Fibroblast of villous mesenchyme (primary cell): ENCODE measurements around the gene KCTD3. TPM values are rescaled to one million over a fixed set of nuclear protein-coding genes. Genes with fewer than 3 reads are reported as not detected.
A peak's percentile ranks its signal among the peaks of the same experiment; 100 is the strongest.

Experiments
- DNase-seq: peaks from one replicate; pipeline ENCODE4 v3.0.0-alpha.2; 2010; ENCODE audit warnings: low read depth
- H3K4me3 ChIP-seq: 2 replicates; pipeline ENCODE4 v1.5.1; 2011; ENCODE audit warnings: low read depth, mild to moderate bottlenecking, low read length
- total RNA-seq: library from RNA; depleted of rRNA; stranded (reverse); fragments of >200 nt; gene quantifications from 2 replicates; pipeline ENCODE4 v1.2.3, GENCODE V29; 2012
- TF ChIP-seq, protein P1 (sequence below): IDR thresholded peaks from 2 replicates; pipeline ENCODE4 v1.5.1; 2012; ENCODE audit warnings: low read depth, mild to moderate bottlenecking, low read length; ENCODE audit not compliant: insufficient read depth

KCTD3 gene
- total RNA-seq, 1 donor: 60.9 TPM

DNA sequence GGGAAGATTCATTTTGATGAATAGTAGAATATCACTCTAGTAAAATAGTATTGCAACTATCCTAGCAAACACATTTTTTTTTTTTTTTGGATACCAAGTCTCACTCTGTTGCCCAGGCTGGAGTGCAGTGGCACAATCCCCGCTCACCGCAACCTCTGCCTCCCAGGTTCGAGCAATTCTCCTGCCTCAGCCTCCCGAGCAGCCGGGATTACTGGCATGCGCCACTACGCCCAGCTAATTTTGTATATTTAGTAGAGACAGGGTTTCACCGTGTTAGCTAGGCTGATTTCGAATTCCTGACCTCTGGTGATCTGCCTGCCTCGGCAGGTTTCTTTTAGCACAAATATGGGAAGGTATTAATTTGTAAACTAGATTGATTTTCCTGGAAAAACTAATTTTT, 33.8 kb downstream of the KCTD3 start:
- no peak overlapping the region for H3K4me3 ChIP-seq
- TF ChIP-seq, protein P1, sequence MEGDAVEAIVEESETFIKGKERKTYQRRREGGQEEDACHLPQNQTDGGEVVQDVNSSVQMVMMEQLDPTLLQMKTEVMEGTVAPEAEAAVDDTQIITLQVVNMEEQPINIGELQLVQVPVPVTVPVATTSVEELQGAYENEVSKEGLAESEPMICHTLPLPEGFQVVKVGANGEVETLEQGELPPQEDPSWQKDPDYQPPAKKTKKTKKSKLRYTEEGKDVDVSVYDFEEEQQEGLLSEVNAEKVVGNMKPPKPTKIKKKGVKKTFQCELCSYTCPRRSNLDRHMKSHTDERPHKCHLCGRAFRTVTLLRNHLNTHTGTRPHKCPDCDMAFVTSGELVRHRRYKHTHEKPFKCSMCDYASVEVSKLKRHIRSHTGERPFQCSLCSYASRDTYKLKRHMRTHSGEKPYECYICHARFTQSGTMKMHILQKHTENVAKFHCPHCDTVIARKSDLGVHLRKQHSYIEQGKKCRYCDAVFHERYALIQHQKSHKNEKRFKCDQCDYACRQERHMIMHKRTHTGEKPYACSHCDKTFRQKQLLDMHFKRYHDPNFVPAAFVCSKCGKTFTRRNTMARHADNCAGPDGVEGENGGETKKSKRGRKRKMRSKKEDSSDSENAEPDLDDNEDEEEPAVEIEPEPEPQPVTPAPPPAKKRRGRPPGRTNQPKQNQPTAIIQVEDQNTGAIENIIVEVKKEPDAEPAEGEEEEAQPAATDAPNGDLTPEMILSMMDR: no peak
- no peak for DNase-seq

DNA sequence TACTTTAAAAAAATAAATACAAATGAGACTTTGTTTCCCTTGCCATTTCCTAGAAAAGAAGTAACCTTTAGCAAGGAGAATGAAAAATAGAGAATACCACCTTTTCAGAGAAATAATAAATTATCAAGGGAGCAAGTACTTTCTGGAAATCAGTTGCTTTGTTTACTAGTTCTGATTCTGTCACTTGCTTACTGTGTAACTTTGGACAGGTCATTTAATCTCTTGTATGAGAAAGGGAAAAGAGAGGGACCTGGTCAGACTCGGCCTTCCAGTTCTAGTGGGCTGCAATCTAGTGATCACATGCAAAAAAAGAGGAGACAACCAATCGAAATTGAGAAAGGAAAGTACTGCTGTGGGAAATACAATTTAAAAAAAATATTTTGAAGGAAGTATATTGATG, 34.2 kb downstream of the KCTD3 start:
- TF ChIP-seq, protein P1: no peak
- H3K4me3 ChIP-seq: no peak overlapping the region
- no peak for DNase-seq

DNA sequence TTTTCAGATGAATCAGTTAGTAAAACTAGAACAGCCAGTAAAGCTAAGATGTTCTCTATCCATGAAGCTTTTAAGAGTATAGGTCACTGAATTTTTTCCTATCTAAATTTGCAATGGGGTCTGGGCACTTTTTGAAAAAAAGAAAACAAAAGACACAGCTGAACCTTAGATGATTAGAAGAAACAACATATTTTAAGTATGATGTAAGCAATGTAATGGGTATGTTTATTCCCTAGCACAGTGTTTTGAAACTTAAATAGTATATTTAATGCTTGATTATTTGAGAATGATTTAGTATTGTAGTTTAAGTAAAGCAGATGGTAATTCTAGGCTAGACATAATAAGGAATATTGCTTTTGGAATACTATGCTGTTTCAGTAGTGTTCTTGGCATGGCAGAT, 36.2 kb downstream of the KCTD3 start:
- H3K4me3 ChIP-seq: no peak overlapping the region
- TF ChIP-seq, protein P1: no peak
- peak; percentile 19 for DNase-seq

DNA sequence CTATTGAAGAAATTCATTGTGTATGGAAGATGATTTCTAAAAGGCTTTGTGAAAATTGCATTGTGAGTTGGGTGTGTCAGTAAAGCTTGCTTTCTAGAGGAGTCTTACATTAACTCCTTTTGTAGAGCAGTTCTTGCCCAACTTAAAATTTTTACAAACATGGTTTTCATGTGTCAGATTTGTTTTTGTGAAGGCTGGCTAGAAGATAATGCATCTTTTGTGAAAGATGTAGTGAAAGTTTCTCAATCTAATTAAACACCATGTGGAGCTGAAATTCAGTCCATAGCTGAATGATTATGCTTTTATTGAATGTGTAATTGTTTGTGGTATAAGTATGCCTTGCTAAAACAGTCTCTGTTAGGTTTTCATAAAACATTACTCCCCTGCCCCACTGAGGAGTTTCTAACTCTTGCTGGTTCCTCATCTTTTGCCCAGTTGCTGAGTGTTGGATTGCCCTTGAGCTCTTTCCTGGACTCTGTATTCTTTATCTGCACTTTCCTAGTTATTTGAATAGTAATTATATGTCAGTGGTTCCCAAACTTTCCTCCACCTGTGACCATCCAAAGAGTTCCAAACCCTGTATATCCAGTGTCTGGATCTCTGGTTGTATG, 38.0 kb downstream of the KCTD3 start:
- TF ChIP-seq, protein P1: no peak
- peak; percentile 17 for DNase-seq
- no peak overlapping the region for H3K4me3 ChIP-seq

DNA sequence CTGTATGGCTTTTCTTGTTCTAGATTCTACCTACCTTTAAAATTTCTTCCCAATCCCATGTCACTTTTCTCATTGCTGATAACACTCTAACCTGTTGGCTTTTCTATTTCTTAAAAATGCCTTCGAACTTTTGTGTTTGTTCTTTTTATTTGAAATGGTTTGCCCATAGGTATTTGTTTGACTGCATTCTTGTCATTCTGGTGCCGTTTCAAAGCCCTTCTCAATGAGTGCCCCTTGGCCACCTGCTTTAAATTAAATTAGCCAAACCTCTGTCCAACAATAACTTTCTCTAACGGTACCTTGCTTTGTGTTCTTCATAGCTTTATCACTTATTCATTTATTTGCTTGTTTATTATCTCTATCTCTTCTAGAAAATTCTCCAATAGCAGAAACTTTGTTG, 38.9 kb downstream of the KCTD3 start:
- no peak overlapping the region for H3K4me3 ChIP-seq
- TF ChIP-seq, protein P1: no peak

DNA sequence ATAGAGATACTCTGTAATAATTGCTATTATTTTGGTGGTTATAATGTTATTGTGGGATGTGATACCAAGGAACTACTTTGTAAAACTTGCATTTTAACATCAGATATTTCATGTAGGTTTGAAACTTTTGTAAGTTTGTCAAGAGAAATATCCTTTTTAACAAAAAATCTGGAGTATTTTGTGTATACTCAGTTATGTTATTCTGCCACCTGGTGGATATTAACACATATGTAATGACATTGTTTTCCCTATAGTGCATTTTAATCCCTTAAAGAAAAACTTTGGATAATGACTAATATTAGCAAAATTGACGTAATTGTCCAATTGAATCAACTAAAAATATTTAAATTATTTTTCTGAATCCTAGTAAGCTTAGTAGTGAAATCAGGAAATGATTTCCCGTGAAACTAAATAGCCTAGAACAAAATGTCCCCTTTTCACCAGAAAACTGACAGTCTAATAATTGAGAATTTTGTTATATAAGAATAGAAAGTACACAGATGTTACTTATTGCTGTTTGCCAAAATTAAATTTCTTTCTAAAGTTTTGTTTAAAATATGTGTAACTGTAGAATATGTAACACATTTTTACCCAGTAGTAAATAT, 39.6 kb downstream of the KCTD3 start:
- DNase-seq: peak; percentile 21
- no peak overlapping the region for H3K4me3 ChIP-seq
- TF ChIP-seq, protein P1: peak; percentile 39

More for the DNA sequence above, 38.9 kb downstream of the KCTD3 start:
- DNase-seq: no peak
